Testis (tissue), 2 donors: ENCODE results near the gene ODAD3.

Experiments used
- POLR2A ChIP-seq: fragments of 450-650 bp; IDR thresholded peaks from one replicate; pipeline ENCODE4 v1.6.1; 2017; ENCODE audit warnings: antibody characterized with exemption, mild to moderate bottlenecking, moderate library complexity
- TF ChIP-seq, protein P1 (sequence below), 3 experiments: fragments of 450-650 bp in 2 of 3; fragments of 200-600 bp in 1 of 3; sonication (generic) in 1 of 3; IDR thresholded peaks; one replicate each; pipeline ENCODE4 v1.5.1; 2016 to 2019; ENCODE audit warnings: antibody characterized with exemption in 3 of 3, mild to moderate bottlenecking in 2 of 3, moderate library complexity in 1 of 3

DNA sequence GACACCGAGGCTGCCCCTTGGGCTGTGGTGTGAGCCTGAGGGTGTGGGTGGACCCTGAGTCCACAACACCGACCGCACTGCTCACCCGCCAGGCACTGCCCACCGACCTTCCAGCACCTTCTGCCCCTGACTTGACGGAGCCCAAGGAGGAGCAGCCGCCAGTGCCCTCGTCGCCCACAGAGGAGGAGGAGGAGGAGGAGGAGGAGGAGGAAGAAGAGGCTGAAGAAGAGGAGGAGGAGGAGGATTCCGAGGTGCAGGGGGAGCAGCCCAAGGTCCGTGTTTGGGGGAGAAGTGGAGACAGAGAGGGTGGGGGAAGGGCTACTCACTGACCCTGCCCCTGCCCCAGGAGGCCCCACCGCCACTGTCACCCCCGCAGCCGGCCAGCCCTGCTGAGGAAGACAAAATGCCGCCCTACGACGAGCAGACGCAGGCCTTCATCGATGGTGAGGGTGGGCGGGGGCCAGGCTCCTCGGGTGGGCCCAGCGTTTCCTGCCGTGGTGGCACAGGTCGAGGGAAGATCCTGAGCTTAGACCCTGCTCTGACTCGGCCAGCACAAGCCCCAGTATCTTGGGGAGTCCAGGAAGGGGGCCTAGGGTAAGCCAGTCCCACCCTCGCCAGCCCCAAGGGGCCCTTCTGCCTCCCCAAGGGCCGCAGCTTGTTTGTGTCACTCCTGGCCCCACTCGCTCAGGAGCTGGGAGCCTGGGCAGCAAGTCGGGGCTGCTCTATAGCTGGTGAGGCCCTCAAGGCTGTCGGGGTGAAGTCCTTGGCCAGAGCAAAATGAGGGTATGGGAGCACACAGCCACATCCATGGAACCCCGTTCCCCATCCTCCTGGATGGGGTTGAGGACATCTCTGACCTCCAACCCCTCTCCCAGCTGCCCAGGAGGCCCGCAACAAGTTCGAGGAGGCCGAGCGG lies 12.7 kb upstream of the ODAD3 start:
- TF ChIP-seq POLR2A: no peak
- TF ChIP-seq, protein P1, sequence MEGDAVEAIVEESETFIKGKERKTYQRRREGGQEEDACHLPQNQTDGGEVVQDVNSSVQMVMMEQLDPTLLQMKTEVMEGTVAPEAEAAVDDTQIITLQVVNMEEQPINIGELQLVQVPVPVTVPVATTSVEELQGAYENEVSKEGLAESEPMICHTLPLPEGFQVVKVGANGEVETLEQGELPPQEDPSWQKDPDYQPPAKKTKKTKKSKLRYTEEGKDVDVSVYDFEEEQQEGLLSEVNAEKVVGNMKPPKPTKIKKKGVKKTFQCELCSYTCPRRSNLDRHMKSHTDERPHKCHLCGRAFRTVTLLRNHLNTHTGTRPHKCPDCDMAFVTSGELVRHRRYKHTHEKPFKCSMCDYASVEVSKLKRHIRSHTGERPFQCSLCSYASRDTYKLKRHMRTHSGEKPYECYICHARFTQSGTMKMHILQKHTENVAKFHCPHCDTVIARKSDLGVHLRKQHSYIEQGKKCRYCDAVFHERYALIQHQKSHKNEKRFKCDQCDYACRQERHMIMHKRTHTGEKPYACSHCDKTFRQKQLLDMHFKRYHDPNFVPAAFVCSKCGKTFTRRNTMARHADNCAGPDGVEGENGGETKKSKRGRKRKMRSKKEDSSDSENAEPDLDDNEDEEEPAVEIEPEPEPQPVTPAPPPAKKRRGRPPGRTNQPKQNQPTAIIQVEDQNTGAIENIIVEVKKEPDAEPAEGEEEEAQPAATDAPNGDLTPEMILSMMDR (IDR thresholded peaks at IDR 0.05): no peak
